Measurements from ENCODE around the gene MAST3. TPM values are rescaled to one million over a fixed set of nuclear protein-coding genes. Genes with fewer than 3 reads are reported as not detected.

Gene MAST3
- total RNA-seq, 1 experiment from 2014 or later: 14.2 TPM

GRCh38 chr19:18059902-18060301 lies 37.7 kb upstream of the MAST3 start (continued):
- TF ChIP-seq, protein P1, sequence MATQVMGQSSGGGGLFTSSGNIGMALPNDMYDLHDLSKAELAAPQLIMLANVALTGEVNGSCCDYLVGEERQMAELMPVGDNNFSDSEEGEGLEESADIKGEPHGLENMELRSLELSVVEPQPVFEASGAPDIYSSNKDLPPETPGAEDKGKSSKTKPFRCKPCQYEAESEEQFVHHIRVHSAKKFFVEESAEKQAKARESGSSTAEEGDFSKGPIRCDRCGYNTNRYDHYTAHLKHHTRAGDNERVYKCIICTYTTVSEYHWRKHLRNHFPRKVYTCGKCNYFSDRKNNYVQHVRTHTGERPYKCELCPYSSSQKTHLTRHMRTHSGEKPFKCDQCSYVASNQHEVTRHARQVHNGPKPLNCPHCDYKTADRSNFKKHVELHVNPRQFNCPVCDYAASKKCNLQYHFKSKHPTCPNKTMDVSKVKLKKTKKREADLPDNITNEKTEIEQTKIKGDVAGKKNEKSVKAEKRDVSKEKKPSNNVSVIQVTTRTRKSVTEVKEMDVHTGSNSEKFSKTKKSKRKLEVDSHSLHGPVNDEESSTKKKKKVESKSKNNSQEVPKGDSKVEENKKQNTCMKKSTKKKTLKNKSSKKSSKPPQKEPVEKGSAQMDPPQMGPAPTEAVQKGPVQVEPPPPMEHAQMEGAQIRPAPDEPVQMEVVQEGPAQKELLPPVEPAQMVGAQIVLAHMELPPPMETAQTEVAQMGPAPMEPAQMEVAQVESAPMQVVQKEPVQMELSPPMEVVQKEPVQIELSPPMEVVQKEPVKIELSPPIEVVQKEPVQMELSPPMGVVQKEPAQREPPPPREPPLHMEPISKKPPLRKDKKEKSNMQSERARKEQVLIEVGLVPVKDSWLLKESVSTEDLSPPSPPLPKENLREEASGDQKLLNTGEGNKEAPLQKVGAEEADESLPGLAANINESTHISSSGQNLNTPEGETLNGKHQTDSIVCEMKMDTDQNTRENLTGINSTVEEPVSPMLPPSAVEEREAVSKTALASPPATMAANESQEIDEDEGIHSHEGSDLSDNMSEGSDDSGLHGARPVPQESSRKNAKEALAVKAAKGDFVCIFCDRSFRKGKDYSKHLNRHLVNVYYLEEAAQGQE (IDR thresholded peaks at IDR 0.05; ENCODE audit: low read depth): no peak
- no peak for TF ChIP-seq CBX3 (IDR thresholded peaks at IDR 0.05; ENCODE audit: low read depth)

DNA sequence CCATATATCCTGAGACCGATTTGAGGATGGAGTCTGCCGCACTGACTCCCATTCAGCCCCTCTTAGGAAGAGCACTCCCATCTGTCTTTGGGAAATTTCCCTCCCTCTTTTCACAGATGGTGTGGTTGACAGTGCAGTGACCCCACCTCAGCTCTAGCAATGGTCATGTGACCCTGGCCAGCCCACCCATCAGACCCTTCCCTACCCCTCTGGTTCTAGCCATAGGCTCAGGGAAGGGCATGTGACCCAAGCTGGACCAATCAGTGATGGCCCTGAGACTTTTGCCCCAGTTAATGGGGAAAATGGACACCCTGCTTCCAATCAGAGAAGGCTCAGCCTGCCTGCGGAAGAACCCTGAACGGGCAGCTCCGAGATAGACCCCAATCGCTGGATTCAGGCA lies 37.1 kb upstream of the MAST3 start:
- intact Hi-C loops (cut with micrococcal nuclease): no loop called here

More for the DNA sequence above, 37.1 kb upstream of the MAST3 start:
- Histone ChIP-seq H3K9me3 (ENCODE audit: control insufficient read depth in 1 of 2, insufficient read depth in 1 of 2, low read depth in 1 of 2, low read length in 2 of 2) (no peaks in the 10 kb centered on the region), H3K9ac (ENCODE audit: low read length) (no peak overlapping the region), H3K9me2 (ENCODE audit: insufficient read depth) (no peaks in the 10 kb centered on the region), H3K4me2 (ENCODE audit: low read length) (no peak overlapping the region), H3K36me3 (ENCODE audit: control insufficient read depth in 1 of 2, insufficient read depth in 2 of 2, low read length in 2 of 2) (no peaks in the 10 kb centered on the region), H4K20me1 (ENCODE audit: insufficient read depth) (no peaks in the 10 kb centered on the region), H3K27ac (ENCODE audit: low read depth, low read length) (no peak overlapping the region), H3K4me3 (replicated peaks in 1 of 2; ENCODE audit: low read depth in 1 of 2, low read length in 2 of 2) (no peak overlapping the region), H3K27me3 (ENCODE audit: insufficient read depth, low read length) (no peaks in the 10 kb centered on the region), H3K79me2 (ENCODE audit: insufficient read depth, low read length) (no peaks in the 10 kb centered on the region), H3K4me1 (ENCODE audit: control insufficient read depth in 1 of 2, insufficient read depth in 2 of 2, low read length in 2 of 2) (peaks cover 13 to 33% of the 10 kb centered on the region in 2 experiments; a peak in 3 of 4 replicates), H2AFZ (ENCODE audit: low read depth, low read length, poor library complexity, severe bottlenecking) (no peak overlapping the region)
- ChIA-PET RAD21 (ENCODE audit: low non-redundant PET in 1 of 2, low total read pairs in 2 of 2, uncharacterized antibody in 2 of 2, unreplicated experiment in 2 of 2) (no interaction called here), CTCF (no interaction called here), POLR2A (interaction anchor here (0.6 kb wide), 1 partner anchor 113 kb away, joined by 4 read pairs; no protein-coding TSS in a partner anchor)
- no peak for TF ChIP-seq YY1 (IDR thresholded peaks at IDR 0.05; ENCODE audit: extremely low read depth, insufficient replicate concordance, low read depth, low read length)
- TF ChIP-seq RAD21 (IDR thresholded peaks at IDR 0.05; ENCODE audit: low read depth): no peak
- TF ChIP-seq TCF7L2 (IDR thresholded peaks at IDR 0.05; ENCODE audit: borderline replicate concordance, extremely low read depth, insufficient read depth, insufficient read length): no peak
- no peak for TF ChIP-seq EGR1 (IDR thresholded peaks at IDR 0.05; ENCODE audit: low read depth)
- no peak for TF ChIP-seq ZNF274 (IDR thresholded peaks at IDR 0.05; ENCODE audit: low read depth, low read length)
- TF ChIP-seq SIN3A (IDR thresholded peaks at IDR 0.05; ENCODE audit: low read depth): no peak
- TF ChIP-seq MAX (IDR thresholded peaks at IDR 0.05): no peak
- TF ChIP-seq EZH2 (IDR thresholded peaks at IDR 0.05): no peak
- TF ChIP-seq FOSL1 (IDR thresholded peaks at IDR 0.05; ENCODE audit: low read depth): no peak
- TF ChIP-seq CBX3 (IDR thresholded peaks at IDR 0.05; ENCODE audit: low read depth): no peak
- no peak for TF ChIP-seq JUND (IDR thresholded peaks at IDR 0.05)
- TF ChIP-seq ATF3 (IDR thresholded peaks at IDR 0.05): no peak
- TF ChIP-seq EZH2phosphoT487 (IDR thresholded peaks at IDR 0.05; ENCODE audit: borderline replicate concordance): no peak
- TF ChIP-seq CTCF (IDR thresholded peaks at IDR 0.05 in 2 of 3, conservative IDR thresholded peaks at IDR 0.05 in 1 of 3; ENCODE audit: borderline replicate concordance in 1 of 3, insufficient read depth in 1 of 3, low read depth in 2 of 3, low read length in 2 of 3): no peak
- no peak for TF ChIP-seq ZFX (IDR thresholded peaks at IDR 0.05)
- BruUV-seq (replicated peaks): no TSS peak
- no peak for DNase-seq (ENCODE audit: low read depth, low spot score)
- ATAC-seq: no peak

Data from HCT116 (cell line).